ENCODE results near the gene ALPI. TPM values are rescaled to one million over a fixed set of nuclear protein-coding genes. Genes with fewer than 3 reads are reported as not detected.
"Not testable (repeated sequence)": the region's sequence is repeated elsewhere in the genome, so short reads cannot be mapped to it uniquely, and the experiment has no call there.

Gene ALPI
- not detected for polyA plus RNA-seq

DNA sequence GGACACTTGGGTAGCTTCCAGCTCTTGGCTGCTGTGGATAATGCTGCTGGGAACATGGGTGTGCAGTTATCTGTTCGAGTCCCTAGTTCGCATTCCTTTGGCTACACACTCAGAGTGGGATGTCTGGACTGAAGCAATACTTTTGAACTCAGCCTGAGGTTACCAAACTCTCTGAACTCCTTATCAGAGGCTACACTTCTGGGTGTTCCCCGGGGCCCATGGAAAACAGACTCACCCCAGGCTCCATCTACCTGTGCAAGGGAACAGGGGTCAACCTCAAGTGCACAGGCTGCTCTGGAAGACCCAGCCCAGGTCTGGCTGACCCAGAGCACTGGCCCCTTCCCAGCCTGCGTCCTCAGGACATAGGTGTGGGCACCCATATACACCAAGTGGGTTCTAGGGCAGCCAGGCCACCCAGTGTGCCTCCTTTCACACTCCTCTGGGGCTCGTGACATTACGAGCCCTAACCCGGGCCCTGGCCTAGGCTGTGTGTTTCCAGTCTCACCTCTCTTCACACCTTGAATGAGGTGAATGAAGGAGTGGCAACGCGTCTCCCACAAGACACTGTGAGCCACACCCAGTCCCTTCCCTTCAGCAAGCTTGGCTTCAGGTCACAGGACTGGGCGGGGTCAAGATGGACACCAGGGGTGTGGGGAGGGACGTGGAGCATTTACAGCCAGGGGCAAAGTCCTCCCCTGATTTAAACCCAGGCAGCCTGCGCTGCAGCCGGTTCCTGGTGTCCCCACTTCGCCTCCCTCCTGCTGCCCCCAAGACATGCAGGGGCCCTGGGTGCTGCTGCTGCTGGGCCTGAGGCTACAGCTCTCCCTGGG is at the start of gene ALPI:
Gene ALPI (plus strand): TSS at position 728 of the 830 bp plus-strand sequence. CDS start 47 bp downstream, at position 775.
- Histone ChIP-seq H3K27ac (ENCODE audit: low read depth in 2 of 2, low read length in 1 of 2) (no peak within 1 kb of the TSS), H3K4me1 (ENCODE audit: control insufficient read depth in 2 of 2, insufficient read depth in 2 of 2, low read length in 1 of 2) (no peaks in the 10 kb centered on the region), H3K4me3 (ENCODE audit: low read depth in 1 of 2, low read length in 2 of 2) (no peak within 1 kb of the TSS), H3K27me3 (ENCODE audit: control insufficient read depth in 1 of 2, insufficient read depth in 2 of 2, low read length in 2 of 2) (no peaks in the 10 kb centered on the region), H3K9me3 (ENCODE audit: control insufficient read depth in 2 of 2, insufficient read depth in 1 of 2, low read depth in 1 of 2, low read length in 1 of 2) (no peaks in the 10 kb centered on the region), H3K36me3 (ENCODE audit: control insufficient read depth in 2 of 2, insufficient read depth in 2 of 2, low read length in 1 of 2) (no peaks in the 10 kb centered on the region)
- WGBS, 2 donors, result 78 to 83% methylated on average over 12 to 14 of the region's 14 CpGs

DNA sequence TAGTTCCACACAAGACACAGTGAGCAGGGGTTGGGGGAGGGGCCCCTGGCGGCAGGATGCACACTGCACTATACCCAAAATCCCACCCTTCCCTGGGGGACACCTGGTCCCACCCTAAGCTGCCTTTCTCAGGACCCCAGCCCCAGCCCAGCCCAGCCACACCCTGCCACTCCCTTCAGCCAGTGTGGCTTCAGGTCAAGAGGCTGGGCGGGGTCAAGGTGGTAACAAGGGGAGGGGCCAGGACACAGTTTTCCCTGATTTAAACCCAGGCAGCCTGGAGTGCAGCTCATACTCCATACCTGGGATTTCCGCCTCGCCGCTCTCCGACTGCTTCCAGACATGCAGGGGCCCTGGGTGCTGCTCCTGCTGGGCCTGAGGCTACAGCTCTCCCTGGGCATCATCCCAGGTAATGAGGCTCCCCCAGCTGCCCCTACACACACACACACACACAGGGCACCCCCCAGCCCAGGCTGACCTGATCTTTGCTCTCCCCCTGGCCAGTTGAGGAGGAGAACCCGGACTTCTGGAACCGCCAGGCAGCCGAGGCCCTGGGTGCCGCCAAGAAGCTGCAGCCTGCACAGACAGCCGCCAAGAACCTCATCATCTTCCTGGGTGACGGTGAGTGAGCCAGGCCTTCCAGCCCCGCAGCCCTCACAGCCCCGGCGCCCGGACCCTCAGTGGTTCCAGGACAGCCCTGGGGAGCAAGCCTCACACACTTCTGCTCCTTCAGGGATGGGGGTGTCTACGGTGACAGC is 49.2 kb upstream of the ALPI start, which contains the start of gene ALPG:
Gene ALPG (plus strand): TSS at position 289 of the 755 bp plus-strand sequence. CDS start 51 bp downstream, at position 340.
- Histone ChIP-seq H3K9me3 (ENCODE audit: control insufficient read depth in 2 of 2, insufficient read depth in 1 of 2, low read depth in 1 of 2, low read length in 1 of 2) (no peaks in the 10 kb centered on the region), H3K27ac (ENCODE audit: low read depth in 2 of 2, low read length in 1 of 2) (no peak within 1 kb of the TSS), H3K4me1 (ENCODE audit: control insufficient read depth in 2 of 2, insufficient read depth in 2 of 2, low read length in 1 of 2) (no peaks in the 10 kb centered on the region), H3K36me3 (ENCODE audit: control insufficient read depth in 2 of 2, insufficient read depth in 2 of 2, low read length in 1 of 2) (no peaks in the 10 kb centered on the region), H3K27me3 (ENCODE audit: control insufficient read depth in 1 of 2, insufficient read depth in 2 of 2, low read length in 2 of 2) (peaks cover 0 to 2% of the 10 kb centered on the region in 2 donors), H3K4me3 (ENCODE audit: low read depth in 1 of 2, low read length in 2 of 2) (no peak within 1 kb of the TSS)
- WGBS, 2 donors, result 86 to 89% methylated on average over 16 to 17 of the region's 17 CpGs

DNA sequence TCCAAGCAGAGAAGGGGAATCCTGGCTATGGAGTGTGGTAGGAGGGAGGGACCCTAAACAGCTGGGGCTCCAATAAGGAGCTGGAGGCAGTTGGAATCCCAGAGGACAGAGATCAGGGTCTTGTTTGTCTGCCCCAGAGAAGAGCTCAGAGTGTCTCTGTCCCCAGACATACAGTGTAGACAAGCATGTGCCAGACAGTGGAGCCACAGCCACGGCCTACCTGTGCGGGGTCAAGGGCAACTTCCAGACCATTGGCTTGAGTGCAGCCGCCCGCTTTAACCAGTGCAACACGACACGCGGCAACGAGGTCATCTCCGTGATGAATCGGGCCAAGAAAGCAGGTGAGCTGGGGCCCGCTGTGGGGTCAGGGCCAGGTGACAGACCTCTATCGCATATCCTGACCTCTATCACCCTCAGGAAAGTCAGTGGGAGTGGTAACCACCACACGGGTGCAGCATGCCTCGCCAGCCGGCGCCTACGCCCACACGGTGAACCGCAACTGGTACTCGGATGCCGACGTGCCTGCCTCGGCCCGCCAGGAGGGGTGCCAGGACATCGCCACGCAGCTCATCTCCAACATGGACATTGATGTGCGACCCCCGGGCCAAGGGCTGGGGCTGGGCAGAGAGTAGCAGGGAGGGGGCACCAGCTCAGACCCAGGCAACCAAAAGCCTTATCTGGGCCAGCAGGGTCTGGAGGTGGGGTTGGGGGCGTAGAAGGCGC is 48.4 kb upstream of the ALPI start:
- not testable (repeated sequence) for H3K36me3 ChIP-seq (ENCODE audit: control insufficient read depth in 2 of 2, insufficient read depth in 2 of 2, low read length in 1 of 2); H3K9me3 ChIP-seq (ENCODE audit: control insufficient read depth in 2 of 2, insufficient read depth in 1 of 2, low read depth in 1 of 2, low read length in 1 of 2); H3K4me1 ChIP-seq (ENCODE audit: control insufficient read depth in 2 of 2, insufficient read depth in 2 of 2, low read length in 1 of 2); H3K4me3 ChIP-seq (ENCODE audit: low read depth in 1 of 2, low read length in 2 of 2); H3K27ac ChIP-seq (ENCODE audit: low read depth in 2 of 2, low read length in 1 of 2); H3K27me3 ChIP-seq (ENCODE audit: control insufficient read depth in 1 of 2, insufficient read depth in 2 of 2, low read length in 2 of 2)
- WGBS, 2 donors, result 90% methylated on average over 24 to 30 of the region's 30 CpGs

DNA sequence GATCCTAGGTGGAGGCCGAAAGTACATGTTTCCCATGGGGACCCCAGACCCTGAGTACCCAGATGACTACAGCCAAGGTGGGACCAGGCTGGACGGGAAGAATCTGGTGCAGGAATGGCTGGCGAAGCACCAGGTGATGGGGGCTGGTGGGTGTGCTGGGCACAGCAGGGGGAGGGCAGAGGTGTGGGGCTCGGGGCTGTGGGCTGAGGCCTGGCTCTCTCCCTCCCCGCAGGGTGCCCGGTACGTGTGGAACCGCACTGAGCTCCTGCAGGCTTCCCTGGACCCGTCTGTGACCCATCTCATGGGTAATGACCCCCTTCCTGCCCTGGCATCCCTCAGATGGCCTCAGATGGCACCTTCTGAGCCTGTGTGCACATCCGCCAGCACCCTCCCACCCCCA is 47.7 kb upstream of the ALPI start:
- WGBS, 2 donors, result 79 to 83% methylated on average over 10 of the region's 10 CpGs
- H3K4me1 ChIP-seq (ENCODE audit: control insufficient read depth in 2 of 2, insufficient read depth in 2 of 2, low read length in 1 of 2); H3K36me3 ChIP-seq (ENCODE audit: control insufficient read depth in 2 of 2, insufficient read depth in 2 of 2, low read length in 1 of 2); H3K4me3 ChIP-seq (ENCODE audit: low read depth in 1 of 2, low read length in 2 of 2); H3K27me3 ChIP-seq (ENCODE audit: control insufficient read depth in 1 of 2, insufficient read depth in 2 of 2, low read length in 2 of 2); H3K27ac ChIP-seq (ENCODE audit: low read depth in 2 of 2, low read length in 1 of 2); H3K9me3 ChIP-seq (ENCODE audit: control insufficient read depth in 2 of 2, insufficient read depth in 1 of 2, low read depth in 1 of 2, low read length in 1 of 2): not testable (repeated sequence)

DNA sequence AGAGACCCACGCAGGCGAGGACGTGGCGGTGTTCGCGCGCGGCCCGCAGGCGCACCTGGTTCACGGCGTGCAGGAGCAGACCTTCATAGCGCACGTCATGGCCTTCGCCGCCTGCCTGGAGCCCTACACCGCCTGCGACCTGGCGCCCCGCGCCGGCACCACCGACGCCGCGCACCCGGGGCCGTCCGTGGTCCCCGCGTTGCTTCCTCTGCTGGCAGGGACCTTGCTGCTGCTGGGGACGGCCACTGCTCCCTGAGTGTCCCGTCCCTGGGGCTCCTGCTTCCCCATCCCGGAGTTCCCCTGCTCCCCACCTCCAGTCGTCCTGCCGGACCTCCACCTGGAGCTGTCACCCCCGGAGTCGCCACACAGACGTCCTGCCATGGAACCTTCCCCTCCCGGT is 46.3 kb upstream of the ALPI start:
- not testable (repeated sequence) for H3K36me3 ChIP-seq (ENCODE audit: control insufficient read depth in 2 of 2, insufficient read depth in 2 of 2, low read length in 1 of 2); H3K27me3 ChIP-seq (ENCODE audit: control insufficient read depth in 1 of 2, insufficient read depth in 2 of 2, low read length in 2 of 2); H3K4me1 ChIP-seq (ENCODE audit: control insufficient read depth in 2 of 2, insufficient read depth in 2 of 2, low read length in 1 of 2); H3K9me3 ChIP-seq (ENCODE audit: control insufficient read depth in 2 of 2, insufficient read depth in 1 of 2, low read depth in 1 of 2, low read length in 1 of 2); H3K27ac ChIP-seq (ENCODE audit: low read depth in 2 of 2, low read length in 1 of 2); H3K4me3 ChIP-seq (ENCODE audit: low read depth in 1 of 2, low read length in 2 of 2)
- WGBS, 2 donors, result 54 to 66% methylated on average over 27 to 40 of the region's 40 CpGs

DNA sequence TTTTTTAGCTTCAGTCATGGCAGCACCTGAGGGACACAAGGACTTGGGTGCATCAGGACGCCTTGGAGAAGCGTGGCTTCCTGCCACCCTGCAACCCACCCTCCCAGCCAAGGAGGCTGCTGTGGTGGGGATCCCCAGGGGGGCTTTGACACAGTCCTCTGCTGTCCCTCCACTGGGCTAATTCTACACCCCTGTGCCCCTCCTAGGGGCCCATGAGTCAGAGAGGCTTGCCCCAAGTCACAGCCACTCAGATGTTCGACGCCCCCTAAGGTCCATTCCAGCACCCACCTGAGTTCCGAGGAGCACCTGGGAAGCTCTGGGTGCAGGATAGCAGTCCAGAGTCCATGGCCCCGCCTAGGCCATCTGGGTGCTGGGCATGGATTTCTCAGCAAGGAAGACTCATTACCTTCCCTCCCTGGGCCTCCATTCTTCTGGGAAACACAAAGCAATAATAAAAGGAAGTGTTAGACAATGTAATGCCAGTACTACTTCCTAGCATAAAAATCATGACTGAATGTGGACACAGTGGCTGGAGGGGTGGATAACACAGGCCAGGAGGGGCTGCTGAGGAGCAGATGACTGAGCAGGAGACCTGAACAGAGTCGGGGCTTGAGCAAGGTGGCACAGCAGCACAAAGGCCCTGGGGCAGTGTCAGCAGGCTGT is 45.6 kb upstream of the ALPI start:
- Histone ChIP-seq H3K9me3 (ENCODE audit: control insufficient read depth in 2 of 2, insufficient read depth in 1 of 2, low read depth in 1 of 2, low read length in 1 of 2) (no peaks in the 10 kb centered on the region), H3K4me3 (ENCODE audit: low read depth in 1 of 2, low read length in 2 of 2) (no peak overlapping the region), H3K27me3 (ENCODE audit: control insufficient read depth in 1 of 2, insufficient read depth in 2 of 2, low read length in 2 of 2) (peaks cover 0 to 2% of the 10 kb centered on the region in 2 donors), H3K27ac (ENCODE audit: low read depth in 2 of 2, low read length in 1 of 2) (no peak overlapping the region), H3K4me1 (ENCODE audit: control insufficient read depth in 2 of 2, insufficient read depth in 2 of 2, low read length in 1 of 2) (no peaks in the 10 kb centered on the region), H3K36me3 (ENCODE audit: control insufficient read depth in 2 of 2, insufficient read depth in 2 of 2, low read length in 1 of 2) (no peaks in the 10 kb centered on the region)
- 82% methylated on average over 7 of the region's 7 CpGs for WGBS, 2 donors

DNA sequence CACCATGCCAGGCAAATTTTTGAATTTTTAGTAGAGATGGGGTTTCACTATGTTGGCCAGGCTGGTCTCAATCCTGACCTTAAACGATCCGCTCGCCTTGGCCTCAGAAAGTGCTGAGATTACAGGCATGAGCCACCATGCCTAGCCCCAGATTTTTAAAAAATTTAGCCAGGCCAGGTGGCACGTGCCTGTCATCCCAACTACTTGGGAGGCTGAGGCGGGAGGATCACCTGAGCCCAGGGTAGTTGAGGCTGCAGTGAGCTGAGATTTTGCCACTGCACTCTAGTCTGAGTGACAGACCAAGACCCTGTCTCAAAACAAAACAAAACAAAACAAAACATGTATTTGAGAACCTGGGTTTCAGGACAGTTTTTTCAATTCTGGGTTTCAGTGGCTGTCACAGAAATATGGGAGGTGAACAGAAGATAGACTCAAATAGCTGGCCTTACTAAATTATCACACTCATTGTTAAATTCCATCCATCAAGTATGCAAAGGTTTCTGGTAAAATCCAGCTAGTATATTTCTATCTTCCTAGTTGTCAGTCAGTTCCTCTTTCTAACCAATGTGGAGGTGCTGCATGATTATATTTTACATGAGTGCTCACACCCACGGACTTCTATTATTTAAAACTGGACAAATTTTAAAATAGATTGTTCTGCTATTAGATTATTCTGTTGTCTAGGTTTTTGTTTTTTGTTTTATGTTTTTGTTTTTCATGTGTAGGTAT is 43.9 kb upstream of the ALPI start:
- no peaks in the 10 kb centered on the region for H3K36me3 ChIP-seq (ENCODE audit: control insufficient read depth in 2 of 2, insufficient read depth in 2 of 2, low read length in 1 of 2)
- no peak overlapping the region for H3K4me3 ChIP-seq (ENCODE audit: low read depth in 1 of 2, low read length in 2 of 2)
- peaks cover 0 to 2% of the 10 kb centered on the region in 2 donors for H3K27me3 ChIP-seq (ENCODE audit: control insufficient read depth in 1 of 2, insufficient read depth in 2 of 2, low read length in 2 of 2)
- WGBS, 2 donors, result 86 to 87% methylated on average over 6 of the region's 6 CpGs
- no peaks in the 10 kb centered on the region for H3K9me3 ChIP-seq (ENCODE audit: control insufficient read depth in 2 of 2, insufficient read depth in 1 of 2, low read depth in 1 of 2, low read length in 1 of 2)
- H3K4me1 ChIP-seq (ENCODE audit: control insufficient read depth in 2 of 2, insufficient read depth in 2 of 2, low read length in 1 of 2), result no peaks in the 10 kb centered on the region
- H3K27ac ChIP-seq (ENCODE audit: low read depth in 2 of 2, low read length in 1 of 2), result no peak overlapping the region

DNA sequence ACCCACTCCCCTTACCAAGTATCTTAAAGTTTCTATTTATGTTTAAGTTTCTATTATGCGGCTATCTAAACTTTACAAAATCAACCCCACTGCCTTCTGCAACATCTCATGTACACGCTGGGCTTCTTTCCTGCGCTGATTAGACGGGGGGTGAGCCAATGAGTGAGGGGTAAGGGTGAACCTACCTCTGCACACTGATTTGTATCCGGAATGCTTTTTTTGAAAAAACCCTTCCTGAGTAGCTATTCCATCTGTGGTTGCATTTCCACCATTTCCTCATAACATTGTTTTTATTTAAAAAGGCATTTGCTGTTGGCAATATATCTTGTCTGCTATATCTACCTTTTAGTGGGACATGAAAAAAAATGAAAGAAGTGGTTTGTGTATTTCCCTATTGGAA is 43.0 kb upstream of the ALPI start:
- Histone ChIP-seq H3K4me1 (ENCODE audit: control insufficient read depth in 2 of 2, insufficient read depth in 2 of 2, low read length in 1 of 2) (no peaks in the 10 kb centered on the region), H3K27me3 (ENCODE audit: control insufficient read depth in 1 of 2, insufficient read depth in 2 of 2, low read length in 2 of 2) (peaks cover 0 to 2% of the 10 kb centered on the region in 2 donors), H3K36me3 (ENCODE audit: control insufficient read depth in 2 of 2, insufficient read depth in 2 of 2, low read length in 1 of 2) (no peaks in the 10 kb centered on the region), H3K4me3 (ENCODE audit: low read depth in 1 of 2, low read length in 2 of 2) (no peak overlapping the region), H3K9me3 (ENCODE audit: control insufficient read depth in 2 of 2, insufficient read depth in 1 of 2, low read depth in 1 of 2, low read length in 1 of 2) (no peaks in the 10 kb centered on the region), H3K27ac (ENCODE audit: low read depth in 2 of 2, low read length in 1 of 2) (no peak overlapping the region)
- 51 to 61% methylated on average over 5 of the region's 5 CpGs for WGBS, 2 donors
